GM12878 (cell line): ENCODE data around the gene ATL3. TPM values are rescaled to one million over a fixed set of nuclear protein-coding genes. Genes with fewer than 3 reads are reported as not detected.

Experiments
- ATF7 ChIP-seq: fragments of 450-650 bp; IDR thresholded peaks from 2 replicates; pipeline ENCODE4 v1.6.1; 2016; ENCODE audit warnings: low read depth, mild to moderate bottlenecking
- EED ChIP-seq: sonication (generic); IDR thresholded peaks from 2 replicates; pipeline ENCODE4 v1.6.1; 2016; ENCODE audit warnings: antibody characterized with exemption, low read depth
- EGR1 ChIP-seq, 2 experiments: IDR thresholded peaks; 1 replicate in 1 of 2; 2 replicates in 1 of 2; pipeline ENCODE4 v1.6.1; 2011 to 2012; ENCODE audit warnings: low read depth in 2 of 2, low read length in 2 of 2, borderline replicate concordance in 1 of 2, mild to moderate bottlenecking in 1 of 2, moderate library complexity in 1 of 2
- FOXK2 ChIP-seq: fragments of 450-650 bp; IDR thresholded peaks from 2 replicates; pipeline ENCODE4 v1.6.1; 2017; ENCODE audit warnings: mild to moderate bottlenecking, moderate library complexity
- NBN ChIP-seq: fragments of 450-650 bp; IDR thresholded peaks from 2 replicates; pipeline ENCODE4 v1.6.1; 2016
- POLR2A ChIP-seq: IDR thresholded peaks from 2 replicates; pipeline ENCODE4 v1.6.1; 2011; ENCODE audit warnings: low read depth, mild to moderate bottlenecking, low read length
- POLR2AphosphoS2 ChIP-seq: IDR thresholded peaks from 2 replicates; pipeline ENCODE4 v1.6.1; 2011; ENCODE audit warnings: low read depth, mild to moderate bottlenecking, low read length, improper control_type of control experiment, moderate library complexity
- PRDM15 ChIP-seq: fragments of 450-650 bp; formaldehyde crosslinking; IDR thresholded peaks from 2 replicates; pipeline ENCODE4 v1.4.0; 2020; ENCODE audit warnings: mild to moderate bottlenecking, moderate library complexity
- REST ChIP-seq: IDR thresholded peaks from 2 replicates; pipeline ENCODE4 v1.6.1; 2012; ENCODE audit warnings: mild to moderate bottlenecking, low read depth, low read length
- SMAD5 ChIP-seq: IDR thresholded peaks from 2 replicates; pipeline ENCODE4 v1.6.1; 2016; ENCODE audit warnings: antibody characterized with exemption, low read depth
- ZNF217 ChIP-seq: fragments of 450-650 bp; IDR thresholded peaks from 2 replicates; pipeline ENCODE4 v1.6.1; 2017; ENCODE audit warnings: antibody characterized with exemption, mild to moderate bottlenecking
- ZNF592 ChIP-seq: fragments of 450-650 bp; IDR thresholded peaks from 2 replicates; pipeline ENCODE4 v1.6.1; 2017; ENCODE audit warnings: mild to moderate bottlenecking, moderate library complexity
- polyA plus RNA-seq, 11 experiments: library from polyadenylated mRNA; depleted of rRNA in 4 of 11; unstranded in 6 of 11; stranded (reverse) in 5 of 11; fragments of >200 nt; fragmentation: Nextera tagmentation in 4 of 11; fragmentation: Illumina TruSeq in 1 of 11; extraction: Ambion mirVana in 4 of 11; extraction: Trizol in 1 of 11; gene quantifications; 1 replicate in 1 of 11; 2 replicates in 10 of 11; pipeline versions ENCODE4 v1.2.1 to v1.2.3, GENCODE V29; 2011 to 2016; ENCODE audit warnings: inconsistent platforms in 2 of 11, missing spikeins in 2 of 11, low read depth in 1 of 11
- total RNA-seq, 4 experiments: library from RNA; depleted of rRNA in 3 of 4; stranded (reverse); fragments of >200 nt in 3 of 4; fragmentation: Illumina TruSeq in 1 of 4; extraction: Trizol in 1 of 4; gene quantifications; 2 replicates each; pipeline versions ENCODE4 v1.2.1 to v1.2.3, GENCODE V29; 2013 to 2021
- TF ChIP-seq, protein P1 (sequence below): IDR thresholded peaks from 2 replicates; pipeline ENCODE4 v1.6.1; 2012; ENCODE audit warnings: low read depth, low read length, improper control_type of control experiment

Gene ATL3
- total and polyA plus RNA-seq, 10 of the 15 experiments (the other 5 are each of a cell fraction or from before 2014, with no cell fraction given): 12.0 to 36.0 (median 21.5) TPM

GRCh38 chr11:63681321-63682065, 10.3 kb upstream of the ATL3 start, which contains the start of gene RTN3 (continued):
- TF ChIP-seq ZNF217: no peak
- peak; percentile 66; the same call in 1 of the 2 replicates for TF ChIP-seq SMAD5
- peak; percentile 83 for TF ChIP-seq NBN
- 0 out of 2 replicates have a peak, but pooled peaks have one; percentile 6 for TF ChIP-seq ATF7
- no peak for TF ChIP-seq FOXK2
- no peak for TF ChIP-seq REST
- peak; percentile 92 for TF ChIP-seq POLR2AphosphoS2
- TF ChIP-seq EED: peak; percentile 23; the same call in 1 of the 2 replicates
- 0 out of 3 replicates have a peak, but pooled peaks of 1 of the 2 experiments have one; percentile 30 for TF ChIP-seq EGR1 (IDR thresholded peaks at IDR 0.05; ENCODE audit: borderline replicate concordance in 1 of 2, low read depth in 2 of 2, low read length in 2 of 2)
- peak; percentile 90 for TF ChIP-seq POLR2A
- TF ChIP-seq, protein P1, sequence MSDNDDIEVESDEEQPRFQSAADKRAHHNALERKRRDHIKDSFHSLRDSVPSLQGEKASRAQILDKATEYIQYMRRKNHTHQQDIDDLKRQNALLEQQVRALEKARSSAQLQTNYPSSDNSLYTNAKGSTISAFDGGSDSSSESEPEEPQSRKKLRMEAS: peak; percentile 81
- TF ChIP-seq ZNF592: no peak
- TF ChIP-seq PRDM15 (CRISPR knock-in tag): no peak
